Endometrial microvascular endothelial cells (primary cell): ENCODE measurements around the gene MBD3L4. TPM values are rescaled to one million over a fixed set of nuclear protein-coding genes. Genes with fewer than 3 reads are reported as not detected.
"Not testable (repeated sequence)": the region's sequence is repeated elsewhere in the genome, so short reads cannot be mapped to it uniquely, and the experiment has no call there.

Experiments
- in situ Hi-C: cut with HindIII; loops from 2 replicates; pipeline ENCODE4 v1.10.0; 2017; ENCODE audit warnings: low sequenced_read_pairs, low pct_unique_long_range_greater_than_20kb; ENCODE audit errors: inconsistent ontology term
- total RNA-seq: library from RNA; depleted of rRNA; stranded (reverse); fragments of >200 nt; gene quantifications from one replicate; pipeline ENCODE4 v1.2.3, GENCODE V29; 2015; ENCODE audit errors: inconsistent ontology term

MBD3L4 gene
- total RNA-seq, 1 donor from 2014 or later = not detected

- in situ Hi-C loops = not testable (repeated sequence)
Measured at GRCh38 chr19:7054635-7055368, 14.8 kb upstream of the MBD3L4 start.

- in situ Hi-C loops = not testable (repeated sequence)
Measured at GRCh38 chr19:7052896-7053295, 12.9 kb upstream of the MBD3L4 start.

- in situ Hi-C loops = not testable (repeated sequence)
Measured at GRCh38 chr19:7051421-7051820, 11.4 kb upstream of the MBD3L4 start.

- in situ Hi-C loops = not testable (repeated sequence)
Measured at GRCh38 chr19:7049021-7049420, 9.0 kb upstream of the MBD3L4 start, which contains the start of gene MBD3L2. Gene MBD3L2 (plus strand): TSS chr19:7049321. CDS start chr19:7049374, 53 bp downstream.

GRCh38 chr19:7041563-7041962 is 1.6 kb upstream of the MBD3L4 start:
- in situ Hi-C loops = not testable (repeated sequence)

- in situ Hi-C loops = not testable (repeated sequence)
Measured at GRCh38 chr19:7030278-7030677, 9.7 kb downstream of the MBD3L4 start, which contains the start of gene MBD3L5. Gene MBD3L5 (plus strand): TSS chr19:7030578. CDS start chr19:7030612, 34 bp downstream.

GRCh38 chr19:7028790-7029189 is 11.2 kb downstream of the MBD3L4 start:
- in situ Hi-C loops = not testable (repeated sequence)

GRCh38 chr19:7021331-7021730 is 18.6 kb downstream of the MBD3L4 start, which contains the start of gene MBD3L2B:
Gene MBD3L2B (minus strand): TSS chr19:7021431. CDS start chr19:7021397, 34 bp downstream.
- in situ Hi-C loops = not testable (repeated sequence)

GRCh38 chr19:7018828-7019227 is 21.2 kb downstream of the MBD3L4 start:
- in situ Hi-C loops = no loop called here

GRCh38 chr19:7013678-7014077 is 26.3 kb downstream of the MBD3L4 start:
- in situ Hi-C loops = no loop called here

GRCh38 chr19:7010722-7011593 is 29.0 kb downstream of the MBD3L4 start:
- in situ Hi-C loops = no loop called here

GRCh38 chr19:7007859-7008258 is 32.1 kb downstream of the MBD3L4 start:
- in situ Hi-C loops = no loop called here

- in situ Hi-C loops = no loop called here
Measured at GRCh38 chr19:7006135-7006704, 33.8 kb downstream of the MBD3L4 start.

- in situ Hi-C loops = no loop called here
Measured at GRCh38 chr19:7004313-7004931, 35.6 kb downstream of the MBD3L4 start.

GRCh38 chr19:7000816-7001215 is 39.2 kb downstream of the MBD3L4 start:
- in situ Hi-C loops = no loop called here

- in situ Hi-C loops = no loop called here
Measured at GRCh38 chr19:7000333-7000732, 39.6 kb downstream of the MBD3L4 start.

GRCh38 chr19:6999933-7000332 is 40.0 kb downstream of the MBD3L4 start:
- in situ Hi-C loops = no loop called here

- in situ Hi-C loops = no loop called here
Measured at GRCh38 chr19:6997679-6998445, 42.1 kb downstream of the MBD3L4 start.
